Measurements from ENCODE around the gene PLEKHG2.

The PLEKHG2 gene, protein sequence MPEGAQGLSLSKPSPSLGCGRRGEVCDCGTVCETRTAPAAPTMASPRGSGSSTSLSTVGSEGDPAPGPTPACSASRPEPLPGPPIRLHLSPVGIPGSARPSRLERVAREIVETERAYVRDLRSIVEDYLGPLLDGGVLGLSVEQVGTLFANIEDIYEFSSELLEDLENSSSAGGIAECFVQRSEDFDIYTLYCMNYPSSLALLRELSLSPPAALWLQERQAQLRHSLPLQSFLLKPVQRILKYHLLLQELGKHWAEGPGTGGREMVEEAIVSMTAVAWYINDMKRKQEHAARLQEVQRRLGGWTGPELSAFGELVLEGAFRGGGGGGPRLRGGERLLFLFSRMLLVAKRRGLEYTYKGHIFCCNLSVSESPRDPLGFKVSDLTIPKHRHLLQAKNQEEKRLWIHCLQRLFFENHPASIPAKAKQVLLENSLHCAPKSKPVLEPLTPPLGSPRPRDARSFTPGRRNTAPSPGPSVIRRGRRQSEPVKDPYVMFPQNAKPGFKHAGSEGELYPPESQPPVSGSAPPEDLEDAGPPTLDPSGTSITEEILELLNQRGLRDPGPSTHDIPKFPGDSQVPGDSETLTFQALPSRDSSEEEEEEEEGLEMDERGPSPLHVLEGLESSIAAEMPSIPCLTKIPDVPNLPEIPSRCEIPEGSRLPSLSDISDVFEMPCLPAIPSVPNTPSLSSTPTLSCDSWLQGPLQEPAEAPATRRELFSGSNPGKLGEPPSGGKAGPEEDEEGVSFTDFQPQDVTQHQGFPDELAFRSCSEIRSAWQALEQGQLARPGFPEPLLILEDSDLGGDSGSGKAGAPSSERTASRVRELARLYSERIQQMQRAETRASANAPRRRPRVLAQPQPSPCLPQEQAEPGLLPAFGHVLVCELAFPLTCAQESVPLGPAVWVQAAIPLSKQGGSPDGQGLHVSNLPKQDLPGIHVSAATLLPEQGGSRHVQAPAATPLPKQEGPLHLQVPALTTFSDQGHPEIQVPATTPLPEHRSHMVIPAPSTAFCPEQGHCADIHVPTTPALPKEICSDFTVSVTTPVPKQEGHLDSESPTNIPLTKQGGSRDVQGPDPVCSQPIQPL (N-terminal part only)

DNA sequence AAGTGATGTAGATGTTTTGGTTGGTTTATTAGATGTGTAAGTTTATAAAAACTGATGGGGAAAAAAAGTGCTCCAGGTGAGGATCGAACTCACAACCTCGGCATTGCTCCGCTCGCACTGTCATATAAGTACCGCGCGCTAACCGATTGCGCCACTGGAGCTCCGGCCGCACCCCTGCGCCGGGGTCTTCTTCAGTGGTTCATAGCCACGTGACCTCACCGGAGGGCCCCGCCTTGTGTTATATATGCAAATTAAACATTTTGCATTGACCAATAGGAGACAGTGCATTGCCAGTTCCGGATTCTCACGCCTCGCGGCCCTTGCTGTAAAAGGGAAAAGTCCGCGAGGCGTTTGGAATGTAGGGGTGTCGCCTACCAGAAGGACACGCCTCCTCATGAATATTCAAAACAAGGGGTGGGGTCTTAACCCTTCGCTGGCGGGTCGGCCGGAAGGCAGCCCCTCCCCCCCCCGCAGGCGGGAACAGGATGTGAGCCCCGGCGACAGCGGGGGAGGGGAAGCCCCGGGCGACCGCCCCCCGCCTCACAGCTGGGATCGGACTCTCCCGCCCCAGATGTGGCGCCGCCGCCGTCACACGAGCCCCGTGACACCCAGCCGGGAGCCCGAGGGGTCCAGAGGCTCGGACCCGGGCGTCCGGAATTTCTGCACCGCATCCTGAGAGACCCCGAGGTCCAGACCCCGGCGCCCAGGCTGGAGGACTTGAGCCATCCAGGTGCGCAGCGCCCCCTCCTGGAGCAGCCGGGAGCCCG, at the start of gene PLEKHG2:
Gene PLEKHG2, plus strand, starts transcription at position 570 of the 767 bp plus-strand sequence. CDS start 1,418 bp downstream, outside the sequence.
- TF ChIP-seq GATA2 (IDR thresholded peaks at IDR 0.05; ENCODE audit: low read depth, low read length) = no peak
- no peak for TF ChIP-seq GATA3 (IDR thresholded peaks at IDR 0.05; ENCODE audit: low read depth, low read length)

DNA sequence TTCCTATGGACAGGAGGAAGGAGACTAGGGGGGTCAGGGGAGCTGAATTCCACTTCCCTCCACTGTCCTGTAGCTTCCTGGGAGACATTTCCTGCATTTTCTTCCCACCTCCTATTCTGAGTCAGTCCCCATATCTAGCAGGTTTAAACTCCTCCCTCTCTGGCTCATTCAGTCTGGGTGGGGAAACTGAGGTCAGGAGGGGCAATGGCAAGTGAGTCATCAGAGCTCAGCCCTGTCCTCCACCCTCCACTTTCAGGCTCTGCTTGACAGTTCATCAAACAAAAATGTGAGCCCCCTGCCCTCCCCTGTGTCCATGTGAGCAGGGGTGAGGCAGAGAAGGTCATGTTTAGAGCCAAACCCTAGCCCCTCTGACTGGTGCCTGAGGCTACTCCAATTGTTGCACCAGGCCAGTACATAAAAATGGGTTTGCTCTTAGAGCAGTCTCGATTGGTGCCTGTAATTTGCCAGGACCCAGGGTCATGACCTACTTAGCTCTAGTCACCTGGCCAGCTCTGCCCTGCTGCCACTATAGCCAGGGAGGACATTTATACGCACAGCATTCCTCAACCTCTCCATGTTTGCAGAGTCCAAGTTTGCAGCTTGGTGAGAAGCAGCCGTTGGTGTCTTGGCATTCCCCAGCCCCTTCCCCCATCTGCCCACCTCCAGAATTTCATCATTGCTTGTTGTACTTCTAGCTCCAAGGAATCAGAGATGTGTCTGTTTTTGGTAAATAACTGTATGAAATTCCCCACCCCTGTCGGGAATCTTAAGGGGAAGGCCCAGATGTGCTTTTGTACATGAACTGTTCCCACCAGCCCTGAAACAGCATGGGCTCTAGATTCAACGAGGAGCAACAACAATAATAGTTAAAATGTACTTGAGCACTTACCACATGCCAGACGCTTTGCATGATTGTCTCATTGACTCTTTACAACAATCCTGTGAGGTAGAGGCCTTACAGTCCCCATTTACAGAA, 49.5 kb upstream of the PLEKHG2 start:
- TF ChIP-seq GATA2 (IDR thresholded peaks at IDR 0.05; ENCODE audit: low read depth, low read length) (no peak), GATA3 (IDR thresholded peaks at IDR 0.05; ENCODE audit: low read depth, low read length) (no peak)

DNA sequence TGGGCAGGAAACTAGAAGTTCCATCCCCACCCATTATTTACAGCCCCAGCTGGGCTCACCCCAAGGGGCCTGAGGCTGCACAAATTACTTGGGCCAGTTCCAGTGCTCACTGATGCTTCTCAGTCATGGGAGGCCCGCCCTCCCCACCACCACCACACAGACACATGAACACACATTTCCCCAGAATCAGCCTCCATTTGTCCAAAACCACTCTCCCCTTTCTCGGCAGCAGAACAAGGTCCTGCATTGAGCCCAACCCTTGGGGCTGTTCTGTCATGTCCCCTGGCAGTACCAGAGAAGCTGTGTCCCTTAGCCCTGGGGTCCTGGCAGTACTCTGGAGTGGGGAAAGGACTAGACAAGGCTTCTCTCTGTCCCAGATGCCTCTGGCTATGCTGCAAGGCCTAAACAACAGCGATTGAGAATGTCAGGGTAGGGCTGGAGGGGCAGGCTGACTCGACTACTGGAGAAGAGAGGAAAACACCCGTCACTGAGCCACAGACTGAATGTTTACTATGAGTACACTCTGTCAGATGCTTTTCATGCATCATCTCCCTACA, 48.5 kb upstream of the PLEKHG2 start:
- TF ChIP-seq GATA3 (IDR thresholded peaks at IDR 0.05; ENCODE audit: low read depth, low read length) = no peak
- no peak for TF ChIP-seq GATA2 (IDR thresholded peaks at IDR 0.05; ENCODE audit: low read depth, low read length)

DNA sequence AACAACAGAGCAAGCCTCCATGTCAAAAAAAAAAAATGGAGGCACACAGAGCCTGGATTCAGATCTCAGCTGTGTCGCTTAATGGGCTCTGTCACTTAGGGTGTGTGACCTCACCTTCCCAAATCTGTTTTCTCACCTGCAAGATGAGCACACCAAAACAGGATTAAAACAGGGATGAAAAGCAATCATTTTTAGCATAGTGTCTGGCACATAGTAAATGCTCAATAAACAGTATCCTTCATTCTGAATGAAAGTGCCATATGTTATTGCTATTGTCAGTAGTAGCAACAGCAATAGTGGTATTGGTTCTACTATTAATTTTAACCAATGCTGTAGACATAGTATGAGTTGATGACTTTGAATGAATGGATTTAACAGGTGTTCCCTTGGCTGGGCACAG, 46.9 kb upstream of the PLEKHG2 start:
- TF ChIP-seq GATA2 (IDR thresholded peaks at IDR 0.05; ENCODE audit: low read depth, low read length) (no peak), GATA3 (IDR thresholded peaks at IDR 0.05; ENCODE audit: low read depth, low read length) (no peak)

DNA sequence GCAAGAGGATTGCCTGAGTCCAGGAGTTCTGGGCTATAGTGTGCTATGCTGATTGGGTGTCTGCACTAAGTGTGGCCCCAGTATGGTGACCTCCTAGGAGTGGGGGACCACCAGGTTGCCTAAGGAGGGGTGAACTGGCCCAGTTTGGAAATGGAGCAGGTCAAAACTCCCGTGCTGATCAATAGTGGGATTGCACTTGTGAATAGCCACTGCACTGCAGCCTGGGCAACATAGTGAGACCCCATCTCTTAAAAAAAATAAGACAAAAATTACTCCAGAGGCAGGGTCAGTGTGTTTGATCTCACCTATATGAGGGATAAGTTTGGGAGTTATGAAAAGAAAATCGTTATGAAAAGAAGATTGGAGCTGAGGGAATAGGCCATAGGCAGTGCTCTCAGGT, 43.3 kb upstream of the PLEKHG2 start:
- no peak for TF ChIP-seq GATA3 (IDR thresholded peaks at IDR 0.05; ENCODE audit: low read depth, low read length)

DNA sequence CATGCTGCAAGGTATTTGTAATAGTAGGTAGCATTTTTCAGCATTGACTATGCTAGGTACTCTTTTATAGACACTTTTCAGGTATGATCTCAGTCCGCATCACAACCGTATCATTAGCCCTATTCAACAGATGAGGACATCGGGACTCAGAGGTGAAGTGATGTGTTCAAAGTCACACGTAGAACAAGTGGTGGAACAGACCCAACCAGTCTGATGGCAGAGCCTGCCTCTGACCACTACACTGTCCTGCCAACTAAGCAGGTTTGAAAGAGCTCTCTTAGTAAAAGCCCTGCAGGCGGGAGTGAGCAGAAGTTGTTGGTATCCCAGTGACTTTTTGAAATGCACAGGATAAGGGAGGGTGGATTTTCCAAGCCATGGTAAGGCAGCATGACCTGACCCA, 41.7 kb upstream of the PLEKHG2 start:
- TF ChIP-seq GATA2 (IDR thresholded peaks at IDR 0.05; ENCODE audit: low read depth, low read length) (no peak), GATA3 (IDR thresholded peaks at IDR 0.05; ENCODE audit: low read depth, low read length) (no peak)

DNA sequence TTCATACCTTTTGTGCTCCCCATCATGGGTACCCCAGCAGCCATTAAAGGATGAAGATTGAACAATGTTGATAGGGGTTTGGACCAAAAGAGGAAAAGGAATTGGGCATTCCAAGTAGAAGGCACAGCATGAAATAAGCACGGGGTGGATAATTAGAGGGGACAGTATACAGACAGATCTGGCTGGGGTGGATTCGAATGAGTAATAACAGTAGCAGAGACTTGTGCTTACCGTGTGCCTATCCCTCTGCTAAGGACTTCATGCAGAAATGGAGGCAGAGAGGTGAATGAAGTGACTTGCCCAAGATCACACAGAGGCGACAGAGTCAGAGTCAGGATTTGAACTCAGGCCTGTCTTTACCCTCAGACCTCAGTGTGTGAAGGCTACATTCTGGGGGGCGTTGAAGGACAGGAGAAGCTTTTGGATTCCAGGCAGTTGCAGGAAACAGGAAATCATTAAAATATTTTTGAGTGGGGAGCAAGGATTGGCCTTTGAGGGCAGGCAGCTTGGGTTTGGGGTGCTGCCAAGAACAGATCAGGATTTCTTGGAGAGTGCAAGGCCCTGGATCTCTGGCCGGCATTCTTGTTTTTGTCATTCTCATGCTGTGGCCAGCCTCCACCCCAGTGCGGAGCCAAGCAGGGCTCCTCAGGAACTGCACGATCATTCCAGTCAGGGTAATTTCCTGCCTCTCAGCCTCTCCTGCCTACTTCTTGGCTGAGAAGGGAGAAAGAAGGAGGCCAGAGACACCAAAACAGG, 40.2 kb upstream of the PLEKHG2 start:
- TF ChIP-seq GATA3 (IDR thresholded peaks at IDR 0.05; ENCODE audit: low read depth, low read length) = no peak
- TF ChIP-seq GATA2 (IDR thresholded peaks at IDR 0.05; ENCODE audit: low read depth, low read length) = no peak

DNA sequence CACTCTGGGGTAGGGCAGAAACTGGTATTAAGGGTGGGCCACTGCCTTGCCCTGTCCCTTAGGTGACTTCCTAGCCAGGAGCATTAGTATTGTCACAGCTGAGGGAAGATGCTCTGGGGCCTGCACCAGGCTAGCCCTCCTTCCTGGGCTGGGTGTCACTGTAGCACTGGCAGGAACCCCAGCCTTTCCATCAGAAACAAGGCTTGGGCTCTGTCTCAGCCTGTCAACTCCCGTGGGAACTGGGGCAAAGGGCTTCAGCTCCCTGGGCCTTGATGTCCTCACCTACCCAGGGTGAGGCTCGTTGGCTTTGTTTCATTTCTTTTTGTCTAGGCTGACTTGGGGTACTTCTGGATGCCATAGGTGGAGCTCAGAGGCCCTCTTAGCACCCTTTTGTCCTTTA, 39.5 kb upstream of the PLEKHG2 start:
- no peak for TF ChIP-seq GATA3 (IDR thresholded peaks at IDR 0.05; ENCODE audit: low read depth, low read length)
- no peak for TF ChIP-seq GATA2 (IDR thresholded peaks at IDR 0.05; ENCODE audit: low read depth, low read length)

DNA sequence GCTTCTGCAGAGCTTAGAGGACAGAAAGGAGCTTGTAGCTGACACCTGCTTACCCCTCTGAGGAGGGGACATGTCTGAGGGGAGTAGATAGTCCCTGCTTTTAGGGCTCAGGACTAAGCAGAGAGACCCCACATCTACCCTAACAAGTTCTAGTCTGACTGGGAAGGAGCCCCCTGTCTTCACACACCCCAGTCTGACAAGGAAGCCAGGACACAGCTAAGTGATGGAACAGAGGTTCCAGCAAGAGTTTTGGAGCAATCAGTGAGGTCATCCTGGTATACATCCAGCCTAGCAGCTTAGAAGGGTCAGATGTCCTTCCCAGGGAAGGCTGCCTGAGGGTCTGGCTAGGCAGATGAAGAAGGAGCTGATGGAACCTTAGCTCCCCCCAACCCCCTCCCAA, 36.5 kb upstream of the PLEKHG2 start:
- no peak for TF ChIP-seq GATA3 (IDR thresholded peaks at IDR 0.05; ENCODE audit: low read depth, low read length)
- no peak for TF ChIP-seq GATA2 (IDR thresholded peaks at IDR 0.05; ENCODE audit: low read depth, low read length)

DNA sequence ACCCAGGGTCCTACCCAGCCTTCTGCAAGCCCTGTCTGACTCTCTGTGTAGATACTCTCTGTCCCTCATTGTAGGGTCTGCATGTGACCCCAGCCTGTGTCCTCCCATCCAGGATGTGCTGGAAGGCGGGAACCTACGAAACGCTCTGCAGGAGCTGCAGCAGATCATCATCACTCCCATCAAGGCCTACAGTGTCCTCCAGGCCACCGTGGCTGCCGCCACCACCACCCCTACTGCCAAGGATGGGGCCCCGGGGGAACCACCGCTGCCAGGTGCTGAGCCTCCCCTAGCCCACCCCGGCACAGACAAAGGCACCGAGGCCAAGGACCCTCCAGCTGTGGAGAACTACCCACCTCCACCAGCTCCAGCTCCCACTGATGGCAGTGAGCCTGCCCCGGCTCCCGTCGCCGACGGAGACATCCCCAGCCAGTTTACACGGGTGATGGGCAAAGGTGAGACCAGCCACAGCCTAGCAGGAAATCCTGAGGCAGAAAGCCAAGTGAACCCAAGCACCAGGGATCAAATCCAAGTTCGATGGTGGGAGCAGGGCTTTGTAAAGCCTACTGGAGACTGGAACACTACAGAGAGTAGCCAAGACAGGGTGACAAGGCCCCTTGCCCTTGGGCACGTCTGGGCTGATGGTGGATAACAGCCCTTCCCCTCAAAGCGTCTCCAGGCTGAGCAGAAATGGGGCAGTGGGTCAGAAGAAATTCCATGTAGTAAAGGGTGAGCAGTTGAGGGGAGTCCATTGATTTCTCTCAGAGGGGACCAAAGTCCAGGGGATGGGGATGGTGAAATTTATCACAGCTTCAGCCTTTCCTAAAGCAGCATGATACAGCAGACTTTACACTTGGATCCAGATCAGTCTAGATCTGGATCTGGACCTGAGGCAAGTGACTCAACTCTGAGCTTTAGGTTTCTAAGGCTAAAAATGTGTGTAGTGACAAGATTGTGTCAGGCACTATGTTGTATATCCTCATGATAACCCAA, 34.8 kb upstream of the PLEKHG2 start:
- TF ChIP-seq GATA3 (IDR thresholded peaks at IDR 0.05; ENCODE audit: low read depth, low read length) (no peak), GATA2 (IDR thresholded peaks at IDR 0.05; ENCODE audit: low read depth, low read length) (no peak)

Measured in SH-SY5Y (cell line).